ENCODE results near the gene LSMEM2.
A peak's percentile ranks its signal among the peaks of the same experiment; 100 is the strongest.
"Not testable (repeated sequence)": the region's sequence is repeated elsewhere in the genome, so short reads cannot be mapped to it uniquely, and the experiment has no call there.

Gene LSMEM2

DNA sequence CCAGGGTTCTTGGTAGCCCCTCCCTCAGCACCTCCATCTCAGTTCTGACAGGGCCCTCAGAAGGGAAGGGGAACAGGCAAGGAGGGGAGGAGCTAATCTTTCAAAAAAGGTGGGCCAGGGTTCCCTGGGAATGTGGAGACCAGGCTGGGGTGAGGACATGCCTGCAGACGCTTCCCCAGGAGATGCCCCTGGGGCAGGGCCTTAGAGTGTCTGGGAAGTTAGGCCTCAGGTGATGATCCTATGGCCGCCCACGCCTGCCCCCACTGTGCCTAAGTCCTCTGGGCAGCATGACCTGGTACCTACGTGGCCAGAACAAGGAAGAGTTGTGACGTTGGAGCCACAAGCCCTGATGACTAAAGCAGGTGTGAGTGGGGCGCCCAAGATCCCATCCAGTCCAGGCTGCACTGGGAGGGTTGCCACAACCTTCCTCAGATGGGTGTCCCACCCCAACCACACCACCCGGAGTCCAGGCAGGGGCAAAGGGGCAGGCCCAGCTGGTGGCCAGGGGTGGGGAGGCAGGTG lies 13.9 kb upstream of the LSMEM2 start:
- no peak for DNase-seq (ENCODE audit: low read depth in 2 of 2)

- DNase-seq (ENCODE audit: low read depth in 2 of 2) = no peak
Observed at GRCh38 chr3:50265571-50265970, 13.3 kb upstream of the LSMEM2 start.

GRCh38 chr3:50266017-50266416 lies 12.9 kb upstream of the LSMEM2 start:
- DNase-seq (ENCODE audit: low read depth in 2 of 2) = no peak

DNA sequence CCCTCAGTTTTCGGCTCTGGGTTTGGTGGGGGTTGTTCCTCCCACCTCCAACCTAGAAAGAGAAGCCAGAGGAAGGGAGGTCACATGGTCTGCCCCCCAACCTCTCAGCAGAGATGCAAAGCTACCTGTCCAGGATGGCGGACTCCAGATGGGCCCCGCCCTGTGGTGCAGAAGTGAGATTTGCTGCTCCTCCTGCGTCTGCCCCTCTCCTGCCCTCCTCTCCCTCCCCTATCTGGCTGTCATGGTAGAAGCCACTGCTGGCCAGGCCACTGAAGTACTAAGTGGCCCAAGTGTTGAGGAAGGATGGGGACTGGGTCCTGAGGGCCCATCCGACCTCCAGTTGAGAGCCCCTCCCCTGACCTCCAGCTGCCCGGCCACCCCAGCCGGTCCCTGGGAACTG lies 12.1 kb upstream of the LSMEM2 start:
- no peak for DNase-seq (ENCODE audit: low read depth in 2 of 2)

DNA sequence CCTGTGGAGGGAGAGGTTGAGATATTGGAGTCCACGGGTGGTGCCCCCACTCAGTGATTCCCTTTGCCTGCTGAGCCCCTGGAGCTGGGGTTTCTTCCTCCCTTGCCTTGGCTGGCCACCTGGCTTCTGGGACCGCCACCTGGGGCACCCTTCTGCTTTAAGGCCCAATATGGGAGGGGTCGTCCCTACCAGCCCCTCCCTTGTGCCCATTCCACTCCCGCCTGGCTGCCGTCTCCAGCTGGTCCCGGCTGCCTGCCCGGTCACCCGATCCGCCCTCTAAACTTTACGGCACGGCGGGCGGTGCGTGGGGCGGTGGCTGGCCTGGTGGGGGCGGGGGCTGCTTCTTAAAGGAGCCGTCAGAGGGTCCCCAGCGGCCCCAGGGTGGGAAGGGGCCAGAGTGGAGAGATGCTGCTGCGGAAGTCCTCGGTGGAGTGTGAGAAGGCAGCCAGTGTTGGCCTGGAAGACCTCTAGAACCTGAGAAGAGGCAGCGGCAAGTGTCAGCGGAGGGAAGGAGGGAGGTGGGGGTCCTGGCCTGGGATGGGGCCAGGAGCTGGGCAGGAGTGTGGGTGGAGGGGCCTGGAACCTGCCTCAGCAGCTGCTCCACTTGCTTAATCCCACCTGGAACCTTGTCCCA lies 11.5 kb upstream of the LSMEM2 start:
- no peak for DNase-seq (ENCODE audit: low read depth in 2 of 2)

- no peak for DNase-seq (ENCODE audit: low read depth in 2 of 2)
Observed at GRCh38 chr3:50268276-50268675, 10.6 kb upstream of the LSMEM2 start.

DNA sequence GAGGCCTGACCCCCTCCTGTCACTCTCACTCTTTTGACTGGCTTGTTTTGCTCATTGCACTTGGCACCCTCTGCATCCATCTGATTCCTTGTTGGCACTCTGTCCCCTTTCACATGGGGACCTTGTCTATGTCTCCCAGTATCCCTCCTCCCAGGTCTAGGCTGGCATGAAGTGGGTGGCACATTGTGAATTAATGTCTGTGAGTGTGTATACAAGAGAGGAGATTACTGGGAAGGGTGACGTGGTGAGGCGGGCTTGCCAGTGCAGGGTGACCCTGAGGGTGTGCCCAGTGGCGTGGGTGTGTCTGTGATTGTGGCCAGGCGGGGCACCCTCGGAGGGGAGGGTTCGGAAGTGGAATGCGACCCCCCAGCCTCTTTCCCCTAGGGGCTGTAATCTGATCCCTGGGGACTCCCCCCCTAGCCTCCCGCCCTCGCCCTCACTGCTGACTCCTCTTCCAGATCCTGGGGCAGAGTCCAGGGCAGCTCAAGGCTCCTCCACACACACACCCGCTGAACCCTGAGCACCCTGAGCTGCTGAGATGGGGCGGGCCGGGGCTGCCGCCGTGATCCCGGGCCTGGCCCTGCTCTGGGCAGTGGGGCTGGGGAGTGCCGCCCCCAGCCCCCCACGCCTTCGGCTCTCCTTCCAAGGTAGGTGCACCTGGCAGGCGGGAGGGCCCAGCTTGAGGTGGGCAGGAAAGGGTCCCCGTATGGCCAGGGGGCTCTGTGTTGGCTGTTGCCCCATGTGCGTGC lies 10.0 kb upstream of the LSMEM2 start, which contains the start of gene SEMA3B:
SEMA3B (plus strand) TSS at position 445 of the 749 bp plus-strand sequence; CDS start at position 539, 94 bp downstream.
- no peak for DNase-seq (ENCODE audit: low read depth in 2 of 2)

DNA sequence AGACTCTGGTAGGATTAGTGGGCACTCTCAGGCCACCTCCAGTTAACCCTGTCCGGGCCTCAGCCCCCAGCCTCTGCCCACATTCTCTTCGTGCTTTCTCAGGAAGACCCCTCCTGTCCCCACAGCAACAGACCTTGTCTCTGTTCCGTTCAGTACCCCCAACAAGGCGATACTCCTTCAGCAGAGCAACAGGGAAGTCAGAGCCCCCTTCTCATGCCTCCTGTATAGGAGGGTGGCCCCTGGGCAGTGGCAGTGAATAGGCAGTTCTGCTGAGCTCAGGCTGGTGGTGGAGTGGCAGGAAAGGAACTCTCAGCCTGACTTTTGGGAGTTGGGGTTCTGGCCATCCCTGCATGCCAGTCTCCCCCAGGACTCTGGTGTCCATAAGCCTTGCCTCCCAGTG lies 9.4 kb upstream of the LSMEM2 start:
- no peak for DNase-seq (ENCODE audit: low read depth in 2 of 2)

GRCh38 chr3:50269977-50270413 lies 8.9 kb upstream of the LSMEM2 start:
- DNase-seq (ENCODE audit: low read depth in 2 of 2) = no peak

GRCh38 chr3:50270422-50271224 lies 8.3 kb upstream of the LSMEM2 start:
- DNase-seq (ENCODE audit: low read depth in 2 of 2) = no peak

DNA sequence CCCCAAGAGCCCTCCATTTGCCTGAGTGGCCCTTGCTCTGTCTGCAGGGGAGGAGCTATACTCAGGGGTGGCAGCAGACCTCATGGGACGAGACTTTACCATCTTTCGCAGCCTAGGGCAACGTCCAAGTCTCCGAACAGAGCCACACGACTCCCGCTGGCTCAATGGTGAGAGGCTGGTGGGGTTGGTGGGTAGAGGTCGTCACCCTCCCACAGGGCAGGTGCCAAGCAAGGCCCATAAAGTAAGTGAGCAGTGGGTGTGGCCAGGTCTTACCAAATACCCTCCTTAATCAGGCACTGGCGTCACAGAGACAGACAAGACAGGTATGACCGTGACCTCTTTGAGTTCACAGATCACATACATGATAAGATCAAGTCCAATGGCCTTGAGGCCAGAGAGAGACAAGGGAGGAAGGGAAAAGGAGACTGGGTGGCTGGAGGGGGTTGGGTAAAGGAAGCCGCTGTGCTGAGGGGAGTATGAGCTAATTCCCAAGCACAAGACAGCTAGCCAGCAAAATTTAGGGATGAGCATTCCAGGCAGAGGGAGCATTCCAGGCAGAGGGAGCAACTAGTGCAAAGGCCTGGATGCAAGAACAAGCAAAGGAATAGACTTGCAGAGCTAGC lies 7.5 kb upstream of the LSMEM2 start:
- no peak for DNase-seq (ENCODE audit: low read depth in 2 of 2)

DNA sequence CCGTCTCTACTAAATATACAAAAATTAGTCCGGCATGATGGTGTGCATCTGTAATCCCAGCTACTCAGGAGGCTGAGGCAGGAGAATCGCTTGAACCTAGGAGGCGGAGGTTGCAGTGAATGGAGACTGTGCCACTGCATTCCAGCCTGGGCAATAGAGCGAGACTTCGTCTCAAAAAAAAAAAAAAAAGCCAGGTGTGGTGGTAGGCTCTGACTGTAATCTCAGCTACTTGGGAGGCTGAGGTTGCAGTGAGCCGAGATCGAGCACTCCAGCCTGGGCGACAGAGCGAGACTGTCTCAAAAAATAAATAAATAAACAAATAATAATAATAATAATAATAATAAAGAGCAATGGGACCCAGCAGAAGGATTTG lies 6.4 kb upstream of the LSMEM2 start:
- DNase-seq (ENCODE audit: low read depth in 2 of 2) = not testable (repeated sequence)

DNA sequence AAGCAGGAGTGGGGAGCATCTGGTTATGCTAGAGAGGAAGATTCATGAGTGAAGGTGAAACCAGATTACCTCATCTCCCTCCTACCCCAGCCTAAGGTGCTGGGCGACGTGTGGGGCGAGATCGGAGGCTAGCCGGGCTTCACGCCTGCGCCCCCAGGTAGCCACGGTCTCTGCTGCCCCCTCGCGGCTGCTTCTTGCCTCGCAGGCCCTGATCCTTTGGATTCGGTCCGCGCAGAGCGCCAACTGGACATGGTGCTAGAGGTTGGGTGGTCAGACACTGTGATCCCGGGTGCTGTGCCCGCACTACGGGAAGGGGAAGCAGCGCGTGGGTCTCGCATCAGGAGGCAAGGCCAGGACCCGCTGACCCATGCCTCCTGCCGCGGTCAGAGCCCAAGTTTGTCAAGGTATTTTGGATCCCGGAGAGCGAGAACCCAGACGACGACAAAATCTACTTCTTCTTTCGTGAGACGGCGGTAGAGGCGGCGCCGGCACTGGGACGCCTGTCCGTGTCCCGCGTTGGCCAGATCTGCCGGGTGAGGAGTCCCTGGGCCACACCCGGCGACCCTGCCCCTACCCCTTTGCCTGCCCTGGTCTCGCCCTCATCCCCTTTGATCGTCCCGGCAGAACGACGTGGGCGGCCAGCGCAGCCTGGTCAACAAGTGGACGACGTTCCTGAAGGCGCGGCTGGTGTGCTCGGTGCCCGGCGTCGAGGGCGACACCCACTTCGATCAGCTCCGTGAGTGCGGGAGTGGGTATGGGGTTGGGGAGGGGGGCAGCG lies 5.8 kb upstream of the LSMEM2 start:
- peak; percentile 76 to 80 for DNase-seq (ENCODE audit: low read depth in 2 of 2)

DNA sequence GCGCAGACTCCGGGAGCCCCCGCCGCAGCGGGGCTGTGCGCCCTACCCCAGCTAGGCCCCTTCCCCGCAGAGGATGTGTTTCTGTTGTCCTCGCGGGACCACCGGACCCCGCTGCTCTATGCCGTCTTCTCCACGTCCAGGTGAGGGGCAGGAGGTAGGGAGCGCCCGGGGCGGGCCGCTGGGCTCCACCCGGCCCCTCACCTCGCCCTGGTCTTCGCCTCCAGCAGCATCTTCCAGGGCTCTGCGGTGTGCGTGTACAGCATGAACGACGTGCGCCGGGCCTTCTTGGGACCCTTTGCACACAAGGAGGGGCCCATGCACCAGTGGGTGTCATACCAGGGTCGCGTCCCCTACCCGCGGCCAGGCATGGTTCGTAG lies 5.2 kb upstream of the LSMEM2 start:
- no peak for DNase-seq (ENCODE audit: low read depth in 2 of 2)

DNA sequence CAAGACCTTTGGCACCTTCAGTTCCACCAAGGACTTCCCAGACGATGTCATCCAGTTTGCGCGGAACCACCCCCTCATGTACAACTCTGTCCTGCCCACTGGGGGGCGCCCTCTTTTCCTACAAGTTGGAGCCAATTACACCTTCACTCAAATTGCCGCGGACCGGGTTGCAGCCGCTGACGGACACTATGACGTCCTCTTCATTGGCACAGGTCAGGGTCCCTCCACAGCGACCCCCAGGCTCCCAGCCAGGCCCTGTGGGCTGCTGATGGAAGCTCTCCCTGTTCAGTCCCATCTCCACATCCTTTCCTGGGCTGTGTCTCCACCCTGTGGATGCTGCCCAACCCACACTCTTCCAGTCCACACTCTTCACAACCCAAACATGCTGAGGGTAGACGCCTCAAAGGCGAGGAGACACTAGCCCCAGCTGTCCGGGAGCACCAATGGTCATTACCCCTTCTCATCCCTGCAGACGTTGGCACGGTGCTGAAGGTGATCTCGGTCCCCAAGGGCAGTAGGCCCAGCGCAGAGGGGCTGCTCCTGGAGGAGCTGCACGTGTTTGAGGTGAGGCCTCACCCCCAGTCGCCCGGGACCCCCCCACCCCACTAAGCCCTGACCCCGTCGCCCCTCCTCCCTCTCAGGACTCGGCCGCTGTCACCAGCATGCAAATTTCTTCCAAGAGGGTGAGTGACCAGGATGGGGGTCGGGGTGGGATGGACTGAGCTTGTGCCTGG lies 4.3 kb upstream of the LSMEM2 start:
- peak; percentile 48 to 55 for DNase-seq (ENCODE audit: low read depth in 2 of 2)

GRCh38 chr3:50275141-50275995 lies 3.5 kb upstream of the LSMEM2 start:
- DNase-seq (ENCODE audit: low read depth in 2 of 2) = no peak

- DNase-seq (ENCODE audit: low read depth in 2 of 2) = no peak
Observed at GRCh38 chr3:50275996-50276761, 2.7 kb upstream of the LSMEM2 start.

DNA sequence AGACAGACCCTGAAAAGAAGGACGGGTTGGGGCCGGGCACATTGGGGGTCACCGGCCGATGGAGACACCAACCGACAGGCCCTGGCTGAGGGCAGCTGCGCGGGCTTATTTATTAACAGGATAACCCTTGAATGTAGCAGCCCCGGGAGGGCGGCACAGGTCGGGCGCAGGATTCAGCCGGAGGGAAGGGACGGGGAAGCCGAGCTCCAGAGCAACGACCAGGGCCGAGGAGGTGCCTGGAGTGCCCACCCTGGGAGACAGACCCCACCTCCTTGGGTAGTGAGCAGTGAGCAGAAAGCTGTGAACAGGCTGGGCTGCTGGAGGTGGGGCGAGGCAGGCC lies 2.2 kb upstream of the LSMEM2 start:
- no peak for DNase-seq (ENCODE audit: low read depth in 2 of 2)
